ENCODE results near the gene BABAM1. TPM values are rescaled to one million over a fixed set of nuclear protein-coding genes. Genes with fewer than 3 reads are reported as not detected.

The BABAM1 gene
- total and polyA plus RNA-seq, 9 of the 15 experiments (the other 6 are each of a cell fraction or from before 2014, with no cell fraction given) = 14.7 to 160 (median 113) TPM

- TF ChIP-seq YY1 (IDR thresholded peaks at IDR 0.05; ENCODE audit: borderline replicate concordance in 1 of 3, control insufficient read depth in 1 of 3, extremely low read depth in 1 of 3, insufficient read depth in 3 of 3, insufficient read length in 1 of 3, insufficient replicate concordance in 2 of 3, low read depth in 1 of 3, low read length in 2 of 3) (peak; percentile 39 to 89 (median 83)), ZNF583 (CRISPR knock-in tag; IDR thresholded peaks at IDR 0.05) (0 out of 2 replicates have a peak, but pooled peaks have one; percentile 10), DLX4 (CRISPR knock-in tag; IDR thresholded peaks at IDR 0.05) (no peak), DIDO1 (tag; IDR thresholded peaks at IDR 0.05; ENCODE audit: low read depth) (no peak), ETS1 (conservative IDR thresholded peaks at IDR 0.05; ENCODE audit: control insufficient read depth, low read depth, low read length) (0 out of 2 replicates have a peak, but pooled peaks have one; percentile 53), ZBTB7A (IDR thresholded peaks at IDR 0.05; ENCODE audit: borderline replicate concordance, control insufficient read depth, low read depth, low read length) (no peak), FOXJ3 (CRISPR knock-in tag; IDR thresholded peaks at IDR 0.05) (no peak), KDM1A (IDR thresholded peaks at IDR 0.05) (no peak), POLR2A (conservative IDR thresholded peaks at IDR 0.05) (peak; percentile 2), ZNF766 (CRISPR knock-in tag; conservative IDR thresholded peaks at IDR 0.05) (peak; percentile 67), CSDE1 (IDR thresholded peaks at IDR 0.05) (no peak), RFX5 (IDR thresholded peaks at IDR 0.05; ENCODE audit: low read depth, low read length) (no peak), KAT8 (IDR thresholded peaks at IDR 0.05; ENCODE audit: low read depth) (no peak), RBFOX2 (IDR thresholded peaks at IDR 0.05; ENCODE audit: low read depth, low read length) (peak; percentile 87), IRF9 (tag; IDR thresholded peaks at IDR 0.05) (no peak), SUPT5H (IDR thresholded peaks at IDR 0.05) (0 out of 2 replicates have a peak, but pooled peaks have one; percentile 46), POLR2AphosphoS5 (IDR thresholded peaks at IDR 0.05; ENCODE audit: control insufficient read depth, insufficient read depth, low read depth, low read length) (no peak), CREM (IDR thresholded peaks at IDR 0.05; ENCODE audit: low read depth) (peak; percentile 36; the same call in 1 of the 2 replicates), HCFC1 (IDR thresholded peaks at IDR 0.05; ENCODE audit: low read depth, low read length) (no peak; the same call in 1 of the 2 replicates), ZNF586 (CRISPR knock-in tag; conservative IDR thresholded peaks at IDR 0.05) (no peak), SNAPC5 (CRISPR knock-in tag; IDR thresholded peaks at IDR 0.05) (no peak), ILF3 (IDR thresholded peaks at IDR 0.05; ENCODE audit: borderline replicate concordance) (no peak; the same call in 1 of the 2 replicates), ASH1L (IDR thresholded peaks at IDR 0.05; ENCODE audit: borderline replicate concordance, low read depth, partially characterized antibody) (no peak), ZNF695 (CRISPR knock-in tag; IDR thresholded peaks at IDR 0.05) (no peak), ZNF316 (IDR thresholded peaks at IDR 0.05) (no peak), ZNF253 (CRISPR knock-in tag; conservative IDR thresholded peaks at IDR 0.05) (no peak), SRF (CRISPR knock-in tag; IDR thresholded peaks at IDR 0.05) (0 out of 4 replicates have a peak, but pooled peaks of 1 of the 2 experiments have one; percentile 20), KLF16 (IDR thresholded peaks at IDR 0.05) (no peak)
Measured at GRCh38 chr19:17235300-17235970, 31.8 kb upstream of the BABAM1 start (continued).

Data from K562 (cell line).